Activated CD8-positive, alpha-beta memory T cell treated with anti-CD3 and anti-CD28 coated beads, Interleukin-2, amount 50 U/mL, for 48 hours (primary cell): Measurements from ENCODE around the gene TAPBP.

Source experiments
- DNase-seq: peaks from one replicate; pipeline ENCODE4 v3.0.0-alpha.2; 2020

Gene TAPBP

DNA sequence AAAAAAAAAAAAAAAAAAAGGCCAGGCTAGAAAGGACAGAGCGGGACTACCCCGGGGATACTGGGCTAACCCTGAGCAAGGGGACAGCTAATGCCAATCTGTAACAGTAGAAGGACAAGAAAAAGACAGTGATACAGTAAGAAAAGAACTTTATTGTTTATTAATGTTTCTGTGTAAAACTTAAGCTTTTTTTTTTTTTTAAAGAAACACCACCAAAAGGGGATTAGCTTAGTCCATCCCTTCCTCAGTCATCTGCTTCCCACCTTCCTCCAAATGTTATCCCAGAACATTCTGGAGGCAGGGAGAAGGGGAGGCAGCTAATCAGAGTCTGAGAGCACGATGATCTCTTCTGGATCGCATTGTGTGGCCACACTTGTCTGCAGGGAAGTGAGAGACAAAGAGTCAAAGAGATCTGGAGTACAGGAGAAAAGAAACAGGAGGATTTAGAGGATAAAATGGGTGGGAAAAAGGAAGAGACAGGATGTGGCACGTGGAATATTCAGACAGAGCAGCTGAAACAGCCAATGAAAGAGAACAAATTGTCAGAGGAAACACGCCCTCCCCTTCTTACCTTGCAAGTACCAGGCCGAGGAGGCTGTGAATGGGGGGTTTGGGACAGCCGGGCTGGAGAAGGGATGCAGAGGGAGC is 4.7 kb upstream of the TAPBP start:
- DNase-seq = no peak

DNA sequence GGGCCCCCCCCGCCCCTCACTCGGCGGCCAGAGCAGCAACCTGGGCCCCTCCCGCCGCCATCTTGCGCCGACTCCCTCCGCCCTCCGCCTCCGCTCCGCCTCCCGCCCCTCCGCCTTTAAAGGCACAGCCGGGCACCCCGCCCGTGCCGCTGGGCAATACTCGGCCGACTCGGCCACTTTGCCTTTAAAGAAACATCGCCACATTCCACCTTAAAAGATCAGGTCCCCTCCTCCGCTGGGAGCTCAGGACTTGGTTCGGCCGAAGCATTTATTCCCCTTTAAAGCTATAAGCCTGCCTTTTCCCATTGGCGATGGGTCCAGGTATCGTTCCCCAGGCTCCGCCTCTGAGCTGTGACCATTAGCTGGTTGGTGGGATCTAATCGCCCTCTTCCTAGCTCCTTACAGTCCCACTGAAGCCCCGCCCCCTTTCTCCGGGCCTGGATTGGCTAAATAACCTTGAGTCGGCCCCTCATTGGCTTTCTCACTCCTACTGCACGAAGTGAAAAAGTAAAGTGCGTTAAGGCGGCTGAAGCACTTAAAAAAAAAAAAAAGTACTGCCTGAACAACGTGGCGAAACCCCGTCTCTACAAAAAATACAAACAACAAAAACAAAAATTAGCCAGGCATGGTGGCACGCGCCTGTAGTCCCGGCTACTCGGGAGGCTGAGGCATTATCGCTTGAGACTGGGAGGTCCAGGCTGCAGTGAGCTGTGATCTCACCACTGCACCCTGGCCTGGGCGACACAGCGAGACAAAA is 4.0 kb upstream of the TAPBP start, which contains the start of gene ZBTB22:
TSS of gene ZBTB22 (minus strand) at position 76 of the 757 bp plus-strand sequence. CDS start 828 bp downstream, outside the sequence.
- peak; percentile 96 for DNase-seq

DNA sequence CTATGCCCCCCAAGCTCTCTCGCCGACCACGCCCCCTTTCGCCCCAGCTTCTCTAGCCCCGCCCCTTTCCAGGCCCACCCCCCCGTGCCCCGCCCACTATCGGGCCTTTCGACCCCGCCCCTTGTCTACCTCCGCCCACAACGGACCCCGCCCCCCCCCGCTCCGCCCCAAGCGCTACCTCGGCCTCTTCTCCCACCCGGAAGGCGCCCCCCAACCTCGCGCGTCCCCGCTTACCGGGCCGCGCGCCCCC is 3.5 kb upstream of the TAPBP start:
- peak; percentile 85 for DNase-seq

DNA sequence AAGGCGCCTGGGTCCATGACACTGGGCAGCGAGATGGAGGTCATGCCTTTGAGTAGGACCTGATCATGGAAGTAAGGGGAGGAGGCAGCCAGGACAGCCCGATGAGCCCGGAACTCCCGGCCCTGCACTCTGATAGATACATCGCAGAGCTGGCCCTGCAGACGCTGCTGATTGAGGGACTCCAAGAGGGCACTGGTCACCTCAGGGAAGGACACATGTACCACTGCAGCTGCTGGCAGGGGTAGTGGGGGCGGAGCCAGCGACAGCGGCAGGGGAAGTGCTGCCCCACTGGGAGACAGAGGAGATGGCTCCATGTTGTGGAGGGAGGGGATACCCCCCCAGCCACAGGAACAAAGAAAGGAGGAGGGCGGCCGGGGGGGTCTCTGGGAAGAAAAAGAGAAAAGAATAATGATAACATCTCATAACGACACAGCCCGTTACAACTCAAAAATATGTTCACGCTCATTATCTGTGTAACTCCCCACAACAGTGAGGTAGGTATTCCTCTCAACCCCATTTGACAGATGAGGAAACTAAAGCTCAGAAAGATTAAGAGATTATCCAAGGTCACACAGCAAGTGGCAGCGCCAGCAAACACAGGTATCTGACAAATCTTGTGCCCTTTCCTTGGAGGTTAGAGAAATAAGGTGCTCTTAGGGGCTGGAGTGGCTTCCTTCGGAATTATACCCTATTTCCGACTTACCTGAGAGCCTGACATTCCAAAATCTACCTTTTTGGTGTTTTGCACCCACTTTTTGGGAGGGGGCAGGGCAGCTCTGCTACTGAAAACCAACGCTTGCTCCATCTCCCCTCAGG is 2.9 kb upstream of the TAPBP start:
- no peak for DNase-seq

DNA sequence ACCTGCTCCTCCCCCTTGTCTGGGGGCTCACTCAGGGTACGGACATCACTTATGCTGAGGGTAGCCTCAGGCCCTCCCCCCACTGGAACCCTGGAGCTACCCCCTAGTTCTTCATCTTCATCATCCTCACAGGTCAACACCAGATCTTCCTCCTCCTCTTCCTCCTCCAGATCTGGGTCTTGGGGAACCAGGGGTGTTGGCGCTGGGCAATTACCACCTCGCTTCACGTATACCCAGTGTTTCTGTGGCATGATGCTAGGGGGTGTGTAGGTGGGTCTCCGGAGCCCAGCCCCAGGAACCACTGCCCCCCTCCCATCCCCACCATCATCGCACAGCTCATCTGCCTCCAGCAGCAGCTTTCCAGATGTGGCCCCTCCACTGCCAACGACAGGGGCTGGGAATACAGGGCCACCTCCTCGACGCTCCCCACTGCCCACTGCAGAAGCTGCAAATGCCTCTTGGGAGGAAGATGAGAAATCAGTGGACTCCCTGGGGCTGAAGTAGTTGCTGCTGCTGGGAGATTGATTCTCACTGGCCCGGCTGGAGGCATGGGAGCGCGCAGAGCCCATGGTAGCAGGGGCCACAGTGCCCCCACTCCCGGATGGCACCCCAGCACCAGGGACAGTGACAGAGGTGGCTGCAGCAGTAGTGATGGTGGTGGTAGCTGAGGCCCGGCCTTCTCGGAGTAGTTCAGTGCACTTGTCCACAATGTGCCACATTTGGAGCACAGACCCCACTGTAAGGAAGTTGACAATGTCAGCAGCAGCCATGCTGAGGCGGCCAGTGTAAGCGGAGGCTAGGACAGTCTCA is 2.1 kb upstream of the TAPBP start:
- no peak for DNase-seq

DNA sequence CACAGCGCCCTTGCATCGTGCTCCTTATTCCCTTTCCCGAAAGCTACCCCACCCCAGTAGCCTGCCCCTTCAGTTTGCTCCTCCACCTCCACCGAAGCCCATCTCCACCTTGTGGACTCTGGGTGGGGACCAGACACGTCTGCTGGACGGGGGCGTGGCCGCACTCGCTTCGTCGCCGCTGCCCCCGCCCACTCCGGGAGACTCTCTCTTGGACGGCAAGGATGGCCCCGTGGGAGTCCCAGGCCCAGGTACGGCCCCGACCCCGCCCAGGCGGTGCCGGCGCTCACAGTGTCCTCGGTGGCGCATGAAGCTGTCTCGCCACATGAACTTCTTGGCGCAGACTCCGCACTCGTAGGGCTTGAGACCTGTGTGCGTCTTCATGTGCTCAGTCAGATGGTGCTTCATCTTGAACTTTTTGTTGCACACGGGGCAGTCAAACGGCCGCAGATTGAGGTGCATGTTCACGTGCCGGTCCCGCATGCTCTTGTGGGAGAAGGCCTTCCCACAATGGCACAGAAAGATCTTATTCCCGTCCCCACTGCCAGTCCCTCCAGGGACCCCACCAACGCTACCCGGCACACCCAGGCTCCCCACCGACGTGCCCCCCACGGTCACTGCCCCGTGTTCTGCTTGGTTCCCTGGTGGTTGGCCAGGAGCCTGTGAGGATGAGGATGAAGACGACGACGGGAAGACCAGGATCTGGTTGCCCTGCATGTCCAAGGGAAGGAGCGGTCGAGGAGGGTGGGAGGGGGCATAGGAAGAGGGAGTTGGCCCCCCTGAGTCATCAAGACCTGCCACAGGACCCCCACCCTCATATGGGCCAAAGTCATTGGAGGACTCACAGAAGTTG is 1.3 kb upstream of the TAPBP start:
- DNase-seq = no peak

DNA sequence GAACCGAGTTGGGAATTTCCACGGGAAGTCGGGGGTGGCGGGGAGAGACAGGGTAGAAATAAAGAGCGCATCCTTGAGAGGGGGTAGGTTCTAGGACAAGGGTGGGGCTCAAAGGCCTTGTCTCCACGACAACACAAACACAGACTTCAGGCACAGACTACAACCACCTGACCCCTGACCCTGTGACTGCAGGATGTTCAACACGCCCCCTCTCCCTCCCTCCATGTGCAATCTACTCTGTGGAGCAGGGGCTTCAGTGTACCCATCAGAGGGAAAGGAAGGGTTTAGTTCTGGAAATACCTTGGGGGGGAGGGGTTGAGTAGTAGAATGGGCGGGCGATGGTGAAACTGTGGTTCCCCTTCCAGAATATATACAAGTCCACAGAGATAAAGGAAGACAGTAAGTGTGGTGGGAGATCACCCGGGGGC is 651 bp upstream of the TAPBP start:
- DNase-seq = peak; percentile 73

DNA sequence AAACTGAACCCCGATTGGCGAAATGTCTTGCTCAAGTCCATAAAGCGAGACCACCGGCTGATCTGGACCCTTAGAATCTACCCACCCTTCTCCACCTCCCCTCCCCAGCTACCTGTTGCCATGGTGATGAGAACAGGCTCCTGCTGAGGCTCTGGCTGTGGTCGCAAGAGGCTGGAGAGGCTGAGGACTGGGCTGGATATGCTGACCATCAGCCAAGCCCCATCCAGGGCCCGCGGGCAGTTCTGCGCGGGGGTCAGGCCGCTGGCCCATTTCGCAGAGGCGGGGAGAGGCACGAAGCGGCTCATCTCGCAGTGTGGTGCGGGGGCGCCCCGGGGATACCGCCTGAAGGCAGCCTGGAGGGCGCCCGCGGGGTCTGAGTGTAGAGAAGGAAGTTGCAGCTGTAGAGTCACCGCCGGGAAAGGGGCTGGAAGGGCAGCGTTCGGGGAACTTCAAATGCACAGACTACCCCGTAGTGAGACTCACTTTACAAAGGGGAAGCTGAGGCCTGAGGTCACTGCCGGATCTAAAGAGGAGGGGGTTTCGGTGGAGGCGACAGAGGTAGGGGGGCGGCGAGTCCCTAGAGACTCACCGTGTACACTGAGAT is 671 bp downstream of the TAPBP start:
- DNase-seq = peak; percentile 80

DNA sequence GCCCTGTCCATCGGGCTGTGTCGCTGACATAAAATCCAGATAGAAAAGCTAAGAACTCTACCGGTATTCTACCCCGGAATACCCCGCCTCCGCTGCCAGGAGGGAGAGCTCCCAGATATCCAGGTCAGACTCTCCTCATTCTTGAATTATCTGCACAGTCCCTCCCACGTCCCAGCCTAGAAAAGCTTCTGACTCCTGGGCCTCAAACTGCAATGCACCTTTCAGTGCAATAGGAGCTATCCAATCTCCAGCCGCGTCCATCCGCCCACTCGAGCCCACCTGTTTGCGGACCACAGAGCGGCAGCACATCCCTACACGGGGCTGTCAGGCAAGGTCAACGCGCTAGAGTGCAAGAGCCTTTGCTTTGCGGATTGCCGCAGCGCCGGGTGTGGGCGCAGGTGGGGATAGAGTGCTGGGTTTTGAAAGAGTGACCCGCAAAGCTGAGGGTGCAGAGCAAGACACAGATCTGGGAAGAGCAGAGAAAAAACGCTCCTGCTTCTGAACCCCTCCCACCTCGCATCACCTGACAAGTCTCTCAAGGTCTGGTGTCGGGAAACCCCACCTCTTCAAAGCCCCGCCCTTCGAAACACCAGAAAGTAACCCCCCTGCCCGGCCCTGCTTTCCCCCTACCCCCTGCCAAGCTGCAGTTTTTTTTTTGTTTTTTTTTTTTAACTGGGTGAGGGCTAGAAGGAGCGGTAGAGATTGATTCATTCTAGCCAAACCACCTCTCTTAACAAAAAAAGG is 1.3 kb downstream of the TAPBP start:
- DNase-seq = peak; percentile 79

DNA sequence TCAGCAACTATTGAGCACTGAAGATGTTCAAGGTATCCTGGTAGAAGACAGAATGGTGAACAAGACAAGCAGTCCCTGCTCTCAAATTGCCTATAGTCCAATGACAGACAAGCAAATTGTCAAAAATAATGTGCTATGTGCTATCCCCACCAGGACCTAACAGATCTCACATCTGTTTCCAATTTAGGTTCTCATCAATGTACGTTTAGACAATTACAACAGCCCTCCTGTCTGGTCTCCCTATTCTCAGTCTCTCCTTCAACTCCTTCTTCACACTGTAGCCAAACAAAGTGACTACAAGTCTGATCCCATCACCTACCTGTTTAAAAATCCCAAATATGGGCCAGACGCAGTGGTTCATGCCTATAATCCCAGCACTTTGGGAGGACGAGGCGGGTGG is 7.5 kb downstream of the TAPBP start:
- DNase-seq = no peak

DNA sequence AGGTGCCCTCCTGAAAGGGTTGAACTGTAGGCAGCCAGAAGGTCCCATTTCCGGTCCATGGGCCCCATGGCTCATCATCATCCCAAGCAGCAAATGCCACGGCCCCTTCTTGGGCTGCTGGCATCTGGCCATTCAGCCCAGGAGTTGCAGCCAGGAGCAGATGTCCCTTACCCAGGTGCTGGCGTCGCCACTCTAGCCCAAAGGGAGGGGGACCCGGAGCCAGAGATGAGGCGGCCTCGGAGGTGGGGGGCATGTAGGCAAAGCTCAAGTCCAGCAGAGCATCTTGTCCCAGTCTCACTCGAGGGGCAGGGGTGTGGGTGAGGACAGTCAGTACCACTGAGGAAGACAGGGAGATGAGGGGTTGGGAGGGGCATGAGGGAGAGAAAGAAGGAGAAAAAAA is 8.8 kb downstream of the TAPBP start:
- no peak for DNase-seq

DNA sequence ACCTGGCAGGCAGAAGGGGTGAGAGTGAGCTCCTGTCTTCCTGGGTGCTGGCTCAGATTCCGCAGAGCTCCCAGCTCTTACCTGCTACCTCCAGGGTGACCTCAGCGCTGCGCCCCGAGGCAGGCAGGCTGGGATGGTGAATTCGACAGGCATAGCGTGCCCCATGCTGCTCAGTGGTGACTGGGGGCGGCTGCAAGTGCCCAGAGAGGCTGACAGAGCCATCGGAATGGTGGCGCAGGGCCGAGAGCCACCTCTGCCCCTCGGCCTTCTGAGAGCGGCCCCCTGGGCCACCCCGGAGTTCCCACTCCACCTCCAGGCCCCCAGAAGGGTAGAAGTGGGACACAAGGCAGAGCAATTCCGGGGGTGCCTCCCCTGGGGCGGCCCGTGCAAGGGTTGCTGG is 9.7 kb downstream of the TAPBP start:
- DNase-seq = no peak

DNA sequence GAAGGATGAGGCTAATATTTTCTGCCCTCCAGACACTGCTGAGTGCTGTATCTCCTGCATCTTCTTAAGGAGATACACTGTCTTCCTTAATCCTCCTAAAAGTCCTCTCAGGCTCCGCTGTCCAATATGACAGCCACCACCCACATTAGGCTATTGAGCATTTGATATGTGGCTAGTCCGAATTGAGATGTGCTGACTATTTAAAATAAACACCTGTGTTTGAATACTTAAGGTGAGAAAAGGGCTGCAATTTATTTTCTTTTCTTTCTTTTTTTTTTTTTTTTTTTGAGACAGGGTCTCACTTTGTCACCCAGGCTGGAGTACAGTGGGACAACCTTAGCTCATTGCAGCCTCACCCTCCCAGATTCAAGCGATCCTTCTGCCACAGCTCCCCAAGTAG is 12.0 kb downstream of the TAPBP start:
- no peak for DNase-seq

DNA sequence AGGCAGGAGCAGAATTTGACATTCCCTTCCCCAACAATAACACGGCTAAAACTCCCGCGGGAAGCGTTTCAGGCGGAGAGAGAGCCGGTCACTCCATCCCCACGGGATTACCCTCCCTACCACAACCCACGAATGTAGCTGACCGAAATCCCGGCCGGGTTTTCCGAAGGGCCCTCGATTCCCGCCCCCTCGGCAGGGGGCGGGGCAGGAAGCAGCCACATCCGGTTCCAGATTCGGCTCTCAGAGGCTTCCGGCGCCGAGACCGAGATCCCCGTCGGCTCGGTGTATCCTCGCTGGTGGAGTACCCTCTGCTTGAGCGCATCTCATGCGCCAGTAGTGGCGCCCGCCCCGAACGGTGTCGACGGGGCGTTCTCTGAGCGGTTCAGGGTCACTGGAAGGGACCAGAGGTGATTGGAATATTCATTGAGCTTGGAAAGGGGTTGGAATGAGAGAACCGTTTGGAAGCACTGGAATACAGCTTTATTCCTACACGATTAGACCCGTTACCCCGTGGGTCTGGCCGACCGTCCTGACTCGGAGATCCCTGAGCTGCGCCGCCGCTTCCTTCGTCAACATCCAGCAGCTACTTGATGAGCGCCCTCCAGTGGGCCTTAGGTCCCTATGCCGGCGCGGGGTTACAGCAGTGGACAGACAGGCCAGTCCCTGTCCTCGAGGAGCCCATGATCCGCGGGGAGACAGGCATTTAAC is 14.5 kb downstream of the TAPBP start:
- DNase-seq = peak; percentile 96

DNA sequence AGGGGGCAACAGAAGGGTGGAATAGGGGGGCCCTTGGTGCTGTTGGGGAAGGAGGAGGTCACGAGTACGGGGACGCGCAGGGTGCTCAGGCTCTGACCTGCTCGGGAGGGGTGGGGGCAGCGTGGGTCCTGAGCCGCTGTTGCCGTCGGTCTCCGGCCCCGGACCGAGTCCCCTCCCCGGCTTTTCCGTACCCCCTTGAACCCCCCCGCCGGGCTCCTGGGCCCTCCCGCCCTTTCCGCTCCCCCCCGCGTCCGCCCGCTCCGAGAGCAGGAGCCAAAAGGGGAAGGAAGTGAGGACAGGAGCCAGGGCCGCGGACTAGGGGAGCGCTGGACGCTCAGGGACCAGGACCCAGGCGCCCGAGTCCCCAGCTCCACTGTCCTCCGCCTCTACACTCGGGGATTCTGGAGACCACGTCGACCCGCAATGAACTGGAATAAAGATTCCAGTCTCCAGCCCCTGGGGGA is 15.1 kb downstream of the TAPBP start, which contains the start of gene RGL2:
TSS of gene RGL2 (minus strand) at position 170 of the 464 bp plus-strand sequence. CDS start 332 bp downstream, outside the sequence.
- peak; percentile 79 for DNase-seq

DNA sequence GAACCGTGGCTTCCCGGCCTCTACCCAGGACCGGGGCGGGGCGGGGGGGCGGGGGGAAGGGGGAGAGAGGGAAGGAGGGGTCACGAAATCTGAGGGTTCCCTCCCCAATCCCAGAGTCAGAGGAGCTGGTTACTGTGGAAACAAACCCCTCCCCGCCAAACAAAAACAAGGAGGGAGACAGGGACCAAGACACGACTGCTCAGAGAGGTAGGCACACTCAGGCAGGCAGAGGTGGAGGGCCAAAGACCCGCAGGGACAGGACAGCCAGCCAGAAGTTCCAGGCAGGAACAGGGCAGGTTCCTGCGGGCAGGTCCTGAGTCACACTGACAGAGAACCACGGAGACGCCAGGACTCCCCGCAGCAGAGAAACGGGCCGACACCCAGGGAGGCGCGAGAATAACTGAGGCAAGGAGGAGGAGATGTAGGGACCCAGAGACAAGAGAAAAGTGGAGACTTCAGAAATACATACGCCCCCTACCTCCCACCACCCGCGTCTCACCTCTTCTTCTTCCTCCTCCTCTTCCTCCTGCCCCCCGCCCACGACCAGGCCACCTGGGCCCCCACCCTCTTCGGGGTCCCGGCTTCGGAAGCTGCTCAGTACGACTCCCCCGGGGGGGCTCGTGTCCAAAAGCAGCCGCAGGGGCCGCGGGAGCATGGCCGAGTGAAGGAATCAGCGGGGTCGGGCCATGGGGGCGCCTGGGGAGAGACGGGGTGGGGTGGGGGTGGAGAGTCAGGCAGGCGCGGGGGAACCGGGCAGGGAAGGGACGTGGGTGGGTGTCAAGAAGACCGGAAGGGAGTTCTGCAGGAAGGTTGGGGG is 15.7 kb downstream of the TAPBP start:
- no peak for DNase-seq

DNA sequence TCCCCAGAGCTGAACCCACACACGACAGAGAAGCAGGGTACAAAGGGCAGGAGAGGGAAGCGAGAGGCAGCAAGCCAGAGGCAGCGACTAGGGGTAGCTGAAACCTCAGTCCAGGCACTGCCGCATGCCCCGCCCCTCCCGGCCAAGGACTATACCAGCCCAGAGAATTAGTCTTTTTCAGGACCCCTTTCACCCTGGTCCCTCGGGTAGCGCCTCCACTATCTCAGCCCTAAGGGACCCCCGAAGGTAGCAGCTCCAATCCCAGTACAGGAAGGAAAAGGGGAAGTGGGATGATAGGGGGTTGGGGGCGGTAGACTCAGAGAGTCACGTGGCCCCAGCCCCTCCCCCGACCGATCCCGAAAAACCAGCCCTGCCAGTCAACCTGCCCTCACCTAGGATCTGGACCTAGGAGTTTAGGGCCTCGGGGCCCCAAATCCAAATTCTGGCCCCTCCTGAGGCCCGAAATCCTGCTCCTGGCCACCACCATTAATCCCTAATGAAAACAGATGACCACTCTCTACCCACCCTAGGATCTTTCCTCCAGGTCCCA is 16.4 kb downstream of the TAPBP start:
- no peak for DNase-seq

DNA sequence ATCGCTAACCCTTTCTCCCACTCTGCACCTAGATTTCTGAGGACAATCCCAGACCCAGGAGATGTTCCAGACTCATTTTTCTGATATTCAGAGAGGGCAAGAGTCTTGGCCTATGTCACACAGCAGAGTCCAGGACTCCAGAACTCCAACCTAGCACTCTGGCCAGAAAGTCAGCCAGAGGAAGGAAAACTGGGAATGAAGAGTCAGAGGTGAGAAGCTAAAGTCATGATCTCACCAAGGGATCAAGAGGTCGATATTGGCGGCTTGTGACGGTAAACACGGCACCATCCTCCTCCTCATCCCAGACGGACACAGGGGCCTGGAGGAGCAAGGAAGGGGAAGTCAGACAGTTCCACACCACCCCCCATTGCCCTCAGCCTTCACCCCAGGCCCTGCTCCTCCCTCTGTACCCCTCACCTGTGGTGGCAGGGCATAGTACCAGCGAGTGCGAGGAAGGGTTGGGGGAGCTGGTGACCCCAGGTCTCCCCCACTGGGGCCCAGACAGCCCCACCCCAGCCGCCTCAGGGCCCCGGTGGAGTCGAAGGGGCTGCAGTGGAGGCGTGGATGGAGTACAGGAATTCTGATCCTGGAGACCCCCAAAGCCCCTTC is 17.0 kb downstream of the TAPBP start:
- DNase-seq = no peak
